ENCODE measurements around the gene SEPSECS.
"Not testable (repeated sequence)": the region's sequence is repeated elsewhere in the genome, so short reads cannot be mapped to it uniquely, and the experiment has no call there.

Gene SEPSECS

GRCh38 chr4:25083441-25083840, 76.8 kb downstream of the SEPSECS start:
- DNase-seq (ENCODE audit: low read depth) = not testable (repeated sequence)

- DNase-seq (ENCODE audit: low read depth) = no peak
These were observed 78.3 kb downstream of the SEPSECS start for GRCh38 chr4:25081866-25082471.

GRCh38 chr4:25080571-25080970, 79.7 kb downstream of the SEPSECS start:
- no peak for DNase-seq (ENCODE audit: low read depth)

GRCh38 chr4:25078523-25078922, 81.7 kb downstream of the SEPSECS start:
- DNase-seq (ENCODE audit: low read depth) = no peak

GRCh38 chr4:25076625-25077398, 83.4 kb downstream of the SEPSECS start:
- no peak for DNase-seq (ENCODE audit: low read depth)

GRCh38 chr4:25075851-25076250, 84.4 kb downstream of the SEPSECS start:
- DNase-seq (ENCODE audit: low read depth) = no peak

GRCh38 chr4:25075129-25075528, 85.1 kb downstream of the SEPSECS start:
- DNase-seq (ENCODE audit: low read depth) = no peak

GRCh38 chr4:25070545-25070944, 89.7 kb downstream of the SEPSECS start:
- DNase-seq (ENCODE audit: low read depth) = no peak
